A673 (cell line): Measurements from ENCODE around the gene JPT1. TPM values are rescaled to one million over a fixed set of nuclear protein-coding genes. Genes with fewer than 3 reads are reported as not detected.

Source experiments
- BruUV-seq: library from RNA; stranded (reverse); fragments of 400-500 nt; replicated peaks from 2 replicates; lab custom pipeline; 2021; lab: Mats Ljungman, UMichigan
- CTCF ChIA-PET: fragments of 300-600 bp; sonication (Branson Sonifier 250); formaldehyde crosslinking; loops from one replicate; lab custom pipeline; 2022; ENCODE audit warnings: antibody characterized with exemption; lab: Charles Lee
- POLR2A ChIA-PET: fragments of 300-600 bp; sonication (Branson Sonifier 250); formaldehyde crosslinking; loops from one replicate; lab custom pipeline; 2022; ENCODE audit warnings: antibody characterized with exemption; ENCODE audit not compliant: low non-redundant PET; lab: Charles Lee
- DNase-seq: peaks from one replicate; pipeline ENCODE4 v3.0.0-alpha.2; 2015; ENCODE audit warnings: low spot score
- H3K27ac ChIP-seq: fragments of 200-600 bp; sonication (generic); 2 replicates; pipeline ENCODE4 v1.5.1; 2016; ENCODE audit warnings: mixed run types, low read depth, mild to moderate bottlenecking, mixed read lengths, antibody characterized with exemption, low read length; ENCODE audit not compliant: poor library complexity, severe bottlenecking
- H3K27me3 ChIP-seq: fragments of 200-600 bp; sonication (generic); replicated peaks from 2 replicates; pipeline ENCODE4 v1.6.1; 2017; ENCODE audit warnings: mixed run types, low read depth, mild to moderate bottlenecking, mixed read lengths, antibody characterized with exemption, low read length; ENCODE audit not compliant: insufficient read depth, poor library complexity
- H3K36me3 ChIP-seq: fragments of 200-600 bp; sonication (generic); 2 replicates; pipeline ENCODE4 v1.6.1; 2016; ENCODE audit warnings: mixed run types, mild to moderate bottlenecking, mixed read lengths, antibody characterized with exemption, low read length; ENCODE audit not compliant: insufficient read depth, poor library complexity, severe bottlenecking
- H3K4me1 ChIP-seq: fragments of 200-600 bp; sonication (generic); 2 replicates; pipeline ENCODE4 v1.6.1; 2017; ENCODE audit warnings: mixed run types, mild to moderate bottlenecking, mixed read lengths, antibody characterized with exemption, low read length; ENCODE audit not compliant: insufficient read depth, poor library complexity, severe bottlenecking
- H3K4me3 ChIP-seq: fragments of 200-600 bp; sonication (generic); 2 replicates; pipeline ENCODE4 v1.5.1; 2016; ENCODE audit warnings: low read depth, mixed run types, mild to moderate bottlenecking, mixed read lengths, low read length; ENCODE audit not compliant: poor library complexity, severe bottlenecking
- H3K9me3 ChIP-seq: fragments of 200-600 bp; sonication (generic); 2 replicates; pipeline ENCODE4 v1.6.1; 2016; ENCODE audit warnings: mixed run types, low read depth, mild to moderate bottlenecking, mixed read lengths, antibody characterized with exemption, low read length; ENCODE audit not compliant: poor library complexity, severe bottlenecking
- EZH2 ChIP-seq: fragments of 200-600 bp; sonication (generic); IDR thresholded peaks from 2 replicates; pipeline ENCODE4 v1.6.1; 2017; ENCODE audit warnings: borderline replicate concordance, low read depth, mild to moderate bottlenecking, mixed read lengths, antibody characterized with exemption, low read length; ENCODE audit not compliant: poor library complexity, severe bottlenecking
- intact Hi-C: fragments of 100-400 bp; cut with micrococcal nuclease; formaldehyde crosslinking; loops from one replicate; pipeline ENCODE4 v1.10.0; 2022; ENCODE audit not compliant: unreplicated experiment
- total RNA-seq: library from RNA; stranded (reverse); gene quantifications from 2 replicates; pipeline ENCODE4 v1.2.3, GENCODE V29; 2021
- TF ChIP-seq, protein P1 (sequence below): fragments of 300-800, 200-600 bp; sonication (generic); conservative IDR thresholded peaks from 2 replicates; pipeline ENCODE4 v1.5.1; 2017; ENCODE audit warnings: low read depth, mild to moderate bottlenecking, antibody characterized with exemption, low read length, moderate library complexity, mixed read lengths

Gene JPT1
- total RNA-seq, 1 experiment from 2014 or later, result 526 TPM

DNA sequence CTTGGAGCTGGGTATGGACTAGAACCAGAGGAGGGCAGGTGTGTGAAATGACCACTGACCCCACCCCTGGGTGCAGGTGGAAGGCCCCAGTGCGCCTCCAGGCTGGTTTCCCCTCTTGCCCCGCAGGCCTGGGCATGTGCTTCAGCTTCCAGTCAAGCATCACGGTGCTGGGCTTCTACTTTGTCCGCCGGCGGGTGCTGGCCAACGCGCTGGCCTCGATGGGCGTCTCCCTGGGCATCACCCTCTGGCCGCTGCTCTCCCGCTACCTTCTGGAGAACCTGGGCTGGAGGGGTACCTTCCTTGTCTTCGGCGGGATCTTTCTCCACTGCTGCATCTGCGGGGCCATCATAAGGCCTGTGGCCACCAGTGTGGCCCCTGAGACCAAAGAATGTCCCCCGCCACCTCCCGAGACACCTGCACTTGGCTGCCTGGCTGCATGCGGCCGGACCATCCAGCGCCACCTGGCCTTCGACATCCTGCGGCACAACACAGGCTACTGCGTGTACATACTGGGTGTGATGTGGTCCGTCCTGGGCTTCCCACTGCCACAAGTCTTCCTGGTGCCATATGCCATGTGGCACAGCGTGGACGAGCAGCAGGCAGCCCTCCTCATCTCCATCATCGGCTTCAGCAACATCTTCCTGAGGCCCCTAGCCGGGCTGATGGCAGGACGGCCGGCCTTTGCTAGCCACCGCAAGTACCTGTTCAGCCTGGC, 54.3 kb downstream of the JPT1 start:
- Histone ChIP-seq H3K27me3 (no peaks in the 10 kb centered on the region), H3K27ac (no peak overlapping the region), H3K4me3 (no peak overlapping the region), H3K36me3 (no peaks in the 10 kb centered on the region), H3K9me3 (no peaks in the 10 kb centered on the region), H3K4me1 (peaks cover 2% of the 10 kb centered on the region)
- POLR2A ChIA-PET, result no interaction called here
- DNase-seq, result no peak
- intact Hi-C loops, result no loop called here
- TF ChIP-seq, protein P1, sequence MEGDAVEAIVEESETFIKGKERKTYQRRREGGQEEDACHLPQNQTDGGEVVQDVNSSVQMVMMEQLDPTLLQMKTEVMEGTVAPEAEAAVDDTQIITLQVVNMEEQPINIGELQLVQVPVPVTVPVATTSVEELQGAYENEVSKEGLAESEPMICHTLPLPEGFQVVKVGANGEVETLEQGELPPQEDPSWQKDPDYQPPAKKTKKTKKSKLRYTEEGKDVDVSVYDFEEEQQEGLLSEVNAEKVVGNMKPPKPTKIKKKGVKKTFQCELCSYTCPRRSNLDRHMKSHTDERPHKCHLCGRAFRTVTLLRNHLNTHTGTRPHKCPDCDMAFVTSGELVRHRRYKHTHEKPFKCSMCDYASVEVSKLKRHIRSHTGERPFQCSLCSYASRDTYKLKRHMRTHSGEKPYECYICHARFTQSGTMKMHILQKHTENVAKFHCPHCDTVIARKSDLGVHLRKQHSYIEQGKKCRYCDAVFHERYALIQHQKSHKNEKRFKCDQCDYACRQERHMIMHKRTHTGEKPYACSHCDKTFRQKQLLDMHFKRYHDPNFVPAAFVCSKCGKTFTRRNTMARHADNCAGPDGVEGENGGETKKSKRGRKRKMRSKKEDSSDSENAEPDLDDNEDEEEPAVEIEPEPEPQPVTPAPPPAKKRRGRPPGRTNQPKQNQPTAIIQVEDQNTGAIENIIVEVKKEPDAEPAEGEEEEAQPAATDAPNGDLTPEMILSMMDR, result no peak
- no peak for TF ChIP-seq EZH2
- BruUV-seq, result no TSS peak
- CTCF ChIA-PET, result no interaction called here

DNA sequence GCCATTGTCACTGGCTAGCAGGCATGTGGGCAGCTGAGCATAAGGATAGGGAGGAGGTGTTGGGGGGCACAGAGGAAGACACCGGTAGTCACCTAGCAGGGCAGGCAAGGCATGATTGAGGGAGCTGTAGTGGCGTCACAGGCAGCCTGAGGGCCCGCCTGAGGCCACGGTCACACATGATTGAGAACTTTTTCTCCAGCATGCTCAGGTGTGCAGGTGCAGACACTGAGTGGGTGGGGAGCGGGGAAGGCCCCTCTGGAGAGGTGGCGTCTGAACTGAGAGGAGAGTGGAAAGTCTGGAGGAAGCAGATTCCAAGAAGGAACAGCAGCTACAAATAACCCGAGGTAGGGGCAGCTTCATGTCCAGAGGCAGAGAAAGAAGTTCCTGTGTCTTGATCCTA, 55.5 kb downstream of the JPT1 start:
- intact Hi-C loops, result no loop called here
- no peaks in the 10 kb centered on the region for H3K9me3 ChIP-seq
- no peak for DNase-seq
- TF ChIP-seq EZH2, result no peak
- TF ChIP-seq, protein P1, result no peak
- H3K27me3 ChIP-seq, result no peaks in the 10 kb centered on the region
- no peak overlapping the region for H3K27ac ChIP-seq
- H3K4me3 ChIP-seq, result no peak overlapping the region
- CTCF ChIA-PET, result no interaction called here
- H3K36me3 ChIP-seq, result no peaks in the 10 kb centered on the region
- POLR2A ChIA-PET, result no interaction called here
- H3K4me1 ChIP-seq, result no peaks in the 10 kb centered on the region
- BruUV-seq, result no TSS peak

DNA sequence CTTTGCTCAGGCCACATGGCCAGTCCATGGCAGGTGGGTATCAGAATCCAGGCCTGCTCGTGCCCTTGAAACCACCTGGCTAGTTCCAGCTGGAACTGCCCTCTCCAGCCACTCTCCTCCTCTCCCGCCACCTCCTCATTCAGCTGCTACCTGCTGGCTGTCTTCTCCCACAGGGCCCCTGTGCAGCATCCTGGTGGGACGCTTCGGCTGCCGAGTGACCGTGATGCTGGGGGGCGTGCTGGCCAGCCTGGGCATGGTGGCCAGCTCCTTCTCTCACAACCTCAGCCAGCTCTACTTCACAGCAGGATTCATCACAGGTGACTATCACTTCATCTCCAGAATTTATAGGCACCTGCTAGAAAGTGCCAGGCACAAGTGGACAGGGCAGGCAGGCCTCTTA, 56.4 kb downstream of the JPT1 start:
- H3K4me1 ChIP-seq, result no peaks in the 10 kb centered on the region
- POLR2A ChIA-PET, result no interaction called here

More for the DNA sequence above, 56.4 kb downstream of the JPT1 start:
- no TSS peak for BruUV-seq
- no peak for DNase-seq
- no peaks in the 10 kb centered on the region for H3K9me3 ChIP-seq
- H3K4me3 ChIP-seq, result no peak overlapping the region
- intact Hi-C loops, result no loop called here
- CTCF ChIA-PET, result no interaction called here
- TF ChIP-seq, protein P1, result no peak
- TF ChIP-seq EZH2, result no peak
- H3K36me3 ChIP-seq, result no peaks in the 10 kb centered on the region
- no peaks in the 10 kb centered on the region for H3K27me3 ChIP-seq
- no peak overlapping the region for H3K27ac ChIP-seq
